SK-N-SH treated with all-trans-retinoic acid at 6 μM for 48 hours (cell line): ENCODE data around the gene KIN.

Experiments used
- ATAC-seq: fragments of 200-7000 bp; cut with Tn5 transposase; 3 replicates; pipeline ENCODE4 v1.9.1; 2020; ENCODE audit warnings: mild to moderate bottlenecking, moderate library complexity
- ARNTL ChIP-seq: fragments of 450-650 bp; formaldehyde crosslinking; IDR thresholded peaks from 2 replicates; pipeline ENCODE4 v1.5.0; 2020; ENCODE audit warnings: low read depth, mild to moderate bottlenecking, moderate library complexity, borderline replicate concordance
- BACH2 ChIP-seq: fragments of 250-450 bp; sonication (Bioruptor Pico); IDR thresholded peaks from 2 replicates; pipeline ENCODE4 v1.9.0; 2021; ENCODE audit warnings: mild to moderate bottlenecking, borderline replicate concordance
- CSDC2 ChIP-seq: fragments of 250-450 bp; sonication (Bioruptor Pico); IDR thresholded peaks from 2 replicates; pipeline ENCODE4 v1.5.0; 2020; ENCODE audit warnings: mild to moderate bottlenecking, moderate library complexity
- ESRRG ChIP-seq: fragments of 250-450 bp; sonication (Bioruptor Pico); IDR thresholded peaks from 2 replicates; pipeline ENCODE4 v1.6.1; 2021; ENCODE audit warnings: mild to moderate bottlenecking
- GLIS3 ChIP-seq: fragments of 250-450 bp; sonication (Bioruptor Pico); IDR thresholded peaks from 2 replicates; pipeline ENCODE4 v1.5.0; 2020; ENCODE audit warnings: mild to moderate bottlenecking, moderate library complexity
- ISL1 ChIP-seq: fragments of 250-450 bp; sonication (Bioruptor Pico); IDR thresholded peaks from 2 replicates; pipeline ENCODE4 v2.1.2; 2022; ENCODE audit warnings: mild to moderate bottlenecking, moderate library complexity
- OSR1 ChIP-seq: fragments of 250-450 bp; sonication (Bioruptor Pico); IDR thresholded peaks from 2 replicates; pipeline ENCODE4 v1.8.0; 2022; ENCODE audit warnings: moderate library complexity, mild to moderate bottlenecking, inconsistent platforms
- RARB ChIP-seq: fragments of 250-450 bp; sonication (Bioruptor Pico); IDR thresholded peaks from 2 replicates; pipeline ENCODE4 v1.8.0; 2021; ENCODE audit warnings: mild to moderate bottlenecking, moderate library complexity
- SNAI2 ChIP-seq: fragments of 250-450 bp; sonication (Bioruptor Pico); IDR thresholded peaks from 2 replicates; pipeline ENCODE4 v1.5.0; 2020; ENCODE audit warnings: mild to moderate bottlenecking, moderate library complexity
- TCF4 ChIP-seq: fragments of 250-450 bp; sonication (Bioruptor Pico); IDR thresholded peaks from 2 replicates; pipeline ENCODE4 v1.8.0; 2021; ENCODE audit warnings: mild to moderate bottlenecking, moderate library complexity, borderline replicate concordance
- TOX ChIP-seq: fragments of 250-450 bp; sonication (Bioruptor Pico); IDR thresholded peaks from 2 replicates; pipeline ENCODE4 v1.8.0; 2021; ENCODE audit warnings: mild to moderate bottlenecking, moderate library complexity, borderline replicate concordance
- ZC3H10 ChIP-seq: fragments of 250-450 bp; sonication (Bioruptor Pico); IDR thresholded peaks from 2 replicates; pipeline ENCODE4 v1.5.1; 2021; ENCODE audit warnings: mild to moderate bottlenecking, moderate library complexity
- ZFP3 ChIP-seq: fragments of 250-450 bp; sonication (Bioruptor Pico); IDR thresholded peaks from 2 replicates; pipeline ENCODE4 v1.5.0; 2020; ENCODE audit warnings: mild to moderate bottlenecking, moderate library complexity
- ZFP30 ChIP-seq: fragments of 450-650 bp; formaldehyde crosslinking; IDR thresholded peaks from 2 replicates; pipeline ENCODE4 v1.5.0; 2022; ENCODE audit warnings: mild to moderate bottlenecking, moderate library complexity
- ZNF565 ChIP-seq: fragments of 450-650 bp; formaldehyde crosslinking; conservative IDR thresholded peaks from 2 replicates; pipeline ENCODE4 v1.5.0; 2020; ENCODE audit warnings: low read depth, mild to moderate bottlenecking, moderate library complexity
- ZNF70 ChIP-seq: fragments of 450-650 bp; formaldehyde crosslinking; IDR thresholded peaks from 2 replicates; pipeline ENCODE4 v1.5.0; 2020; ENCODE audit warnings: mild to moderate bottlenecking, moderate library complexity
- ZNF8 ChIP-seq: fragments of 450-650 bp; formaldehyde crosslinking; IDR thresholded peaks from 2 replicates; pipeline ENCODE4 v1.5.0; 2020; ENCODE audit warnings: mild to moderate bottlenecking, moderate library complexity
- TF ChIP-seq, protein P1 (sequence below): fragments of 250-450 bp; sonication (Bioruptor Pico); IDR thresholded peaks from 2 replicates; pipeline ENCODE4 v1.5.1; 2021; ENCODE audit warnings: mild to moderate bottlenecking, moderate library complexity
- TF ChIP-seq, protein P2 (sequence below): fragments of 250-450 bp; sonication (Bioruptor Pico); IDR thresholded peaks from 2 replicates; pipeline ENCODE4 v1.5.1; 2020; ENCODE audit warnings: low read depth, mild to moderate bottlenecking, moderate library complexity
- TF ChIP-seq, protein P3 (sequence below): fragments of 250-450 bp; sonication (Bioruptor Pico); IDR thresholded peaks from 2 replicates; pipeline ENCODE4 v1.8.0; 2021; ENCODE audit warnings: low read depth, mild to moderate bottlenecking, moderate library complexity, borderline replicate concordance
- TF ChIP-seq, protein P4 (sequence below): fragments of 250-450 bp; sonication (Bioruptor Pico); IDR thresholded peaks from 2 replicates; pipeline ENCODE4 v1.8.0; 2020; ENCODE audit warnings: mild to moderate bottlenecking, moderate library complexity, borderline replicate concordance

The KIN gene

DNA sequence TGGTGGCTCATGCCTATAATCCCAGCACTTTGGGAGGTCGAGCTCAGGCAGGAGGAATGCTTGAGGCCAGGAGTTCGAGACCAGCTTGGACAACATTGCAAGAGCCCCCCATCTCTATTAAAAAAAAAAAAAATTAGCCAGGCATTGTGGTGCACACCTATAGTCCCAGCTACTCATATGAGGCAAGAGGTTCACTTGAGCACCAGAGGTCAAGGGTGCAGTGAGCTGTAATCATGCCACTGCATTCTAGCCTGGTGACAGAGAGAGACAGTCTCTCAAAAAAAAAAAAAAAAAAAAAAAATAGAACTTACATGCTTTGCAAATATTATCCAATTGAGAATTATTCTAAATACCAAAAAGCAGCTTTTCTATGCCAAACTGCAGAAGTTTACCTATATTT lies 11.0 kb downstream of the KIN start:
- TF ChIP-seq ZNF70, result no peak
- no peak for TF ChIP-seq RARB (CRISPR knock-in tag)
- TF ChIP-seq ISL1 (CRISPR knock-in tag), result no peak
- no peak for TF ChIP-seq TCF4 (CRISPR knock-in tag)
- no peak for TF ChIP-seq CSDC2 (CRISPR knock-in tag)
- TF ChIP-seq ZFP3 (CRISPR knock-in tag), result no peak
- no peak for TF ChIP-seq GLIS3
- TF ChIP-seq, protein P1, sequence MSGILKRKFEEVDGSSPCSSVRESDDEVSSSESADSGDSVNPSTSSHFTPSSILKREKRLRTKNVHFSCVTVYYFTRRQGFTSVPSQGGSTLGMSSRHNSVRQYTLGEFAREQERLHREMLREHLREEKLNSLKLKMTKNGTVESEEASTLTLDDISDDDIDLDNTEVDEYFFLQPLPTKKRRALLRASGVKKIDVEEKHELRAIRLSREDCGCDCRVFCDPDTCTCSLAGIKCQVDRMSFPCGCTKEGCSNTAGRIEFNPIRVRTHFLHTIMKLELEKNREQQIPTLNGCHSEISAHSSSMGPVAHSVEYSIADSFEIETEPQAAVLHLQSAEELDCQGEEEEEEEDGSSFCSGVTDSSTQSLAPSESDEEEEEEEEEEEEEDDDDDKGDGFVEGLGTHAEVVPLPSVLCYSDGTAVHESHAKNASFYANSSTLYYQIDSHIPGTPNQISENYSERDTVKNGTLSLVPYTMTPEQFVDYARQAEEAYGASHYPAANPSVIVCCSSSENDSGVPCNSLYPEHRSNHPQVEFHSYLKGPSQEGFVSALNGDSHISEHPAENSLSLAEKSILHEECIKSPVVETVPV, result no peak
- TF ChIP-seq, protein P2, sequence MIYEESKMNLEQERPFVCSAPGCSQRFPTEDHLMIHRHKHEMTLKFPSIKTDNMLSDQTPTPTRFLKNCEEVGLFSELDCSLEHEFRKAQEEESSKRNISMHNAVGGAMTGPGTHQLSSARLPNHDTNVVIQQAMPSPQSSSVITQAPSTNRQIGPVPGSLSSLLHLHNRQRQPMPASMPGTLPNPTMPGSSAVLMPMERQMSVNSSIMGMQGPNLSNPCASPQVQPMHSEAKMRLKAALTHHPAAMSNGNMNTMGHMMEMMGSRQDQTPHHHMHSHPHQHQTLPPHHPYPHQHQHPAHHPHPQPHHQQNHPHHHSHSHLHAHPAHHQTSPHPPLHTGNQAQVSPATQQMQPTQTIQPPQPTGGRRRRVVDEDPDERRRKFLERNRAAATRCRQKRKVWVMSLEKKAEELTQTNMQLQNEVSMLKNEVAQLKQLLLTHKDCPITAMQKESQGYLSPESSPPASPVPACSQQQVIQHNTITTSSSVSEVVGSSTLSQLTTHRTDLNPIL, result no peak
- TF ChIP-seq ESRRG, result no peak
- no peak for TF ChIP-seq BACH2 (CRISPR knock-in tag)
- TF ChIP-seq, all 23 proteins: peak for 0
- no peak for ATAC-seq

DNA sequence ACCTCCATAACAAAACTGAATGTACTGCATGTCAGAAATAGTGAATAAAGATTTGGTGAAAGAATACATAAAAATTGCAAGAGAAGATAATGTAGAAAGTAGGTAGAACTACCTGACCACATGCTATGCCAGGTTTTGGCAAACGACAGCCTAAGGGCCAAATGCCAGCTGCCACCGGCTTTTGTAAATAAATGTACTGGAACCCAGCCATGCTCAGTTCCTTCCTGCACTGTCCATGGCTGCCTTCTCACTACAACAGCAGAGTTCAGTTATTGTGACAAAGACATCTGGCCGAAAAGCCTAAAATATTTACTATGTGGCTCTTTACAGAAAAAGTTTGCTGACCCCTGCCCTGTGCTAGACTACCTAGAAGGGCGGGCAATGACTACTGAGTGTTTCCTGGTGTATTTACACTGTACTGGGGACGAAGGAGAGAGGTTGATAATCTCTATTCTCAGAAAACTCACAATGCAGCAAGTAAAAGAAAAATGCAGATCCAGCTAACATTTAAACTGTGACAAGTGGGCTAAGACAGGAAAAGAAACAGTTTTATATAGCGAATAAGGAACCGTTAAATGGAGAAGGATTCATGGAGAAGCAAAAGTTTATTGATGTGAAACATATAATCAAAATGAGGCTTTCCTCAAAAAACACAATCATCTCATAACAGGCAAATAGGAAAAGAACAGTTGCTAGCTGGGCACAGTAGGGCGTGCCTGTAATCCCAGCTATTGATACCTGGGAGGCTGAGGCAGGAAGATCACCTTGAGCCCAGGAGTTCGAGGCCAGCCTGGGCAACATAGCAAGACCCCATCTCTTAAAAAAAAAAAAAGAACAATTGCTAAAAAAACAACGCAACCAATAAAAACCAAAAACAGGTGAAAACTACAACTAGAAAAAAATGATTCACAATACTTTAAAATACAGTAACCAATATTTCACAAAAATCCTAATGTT lies 13.7 kb downstream of the KIN start:
- no peak for ATAC-seq
- no peak for TF ChIP-seq TOX (CRISPR knock-in tag)
- TF ChIP-seq, protein P2, result no peak
- no peak for TF ChIP-seq ARNTL (CRISPR knock-in tag)
- no peak for TF ChIP-seq RARB (CRISPR knock-in tag)
- no peak for TF ChIP-seq ZFP30 (CRISPR knock-in tag)
- TF ChIP-seq ZFP3 (CRISPR knock-in tag), result no peak
- TF ChIP-seq ZNF565, result no peak
- TF ChIP-seq CSDC2 (CRISPR knock-in tag), result no peak
- no peak for TF ChIP-seq ZNF8

DNA sequence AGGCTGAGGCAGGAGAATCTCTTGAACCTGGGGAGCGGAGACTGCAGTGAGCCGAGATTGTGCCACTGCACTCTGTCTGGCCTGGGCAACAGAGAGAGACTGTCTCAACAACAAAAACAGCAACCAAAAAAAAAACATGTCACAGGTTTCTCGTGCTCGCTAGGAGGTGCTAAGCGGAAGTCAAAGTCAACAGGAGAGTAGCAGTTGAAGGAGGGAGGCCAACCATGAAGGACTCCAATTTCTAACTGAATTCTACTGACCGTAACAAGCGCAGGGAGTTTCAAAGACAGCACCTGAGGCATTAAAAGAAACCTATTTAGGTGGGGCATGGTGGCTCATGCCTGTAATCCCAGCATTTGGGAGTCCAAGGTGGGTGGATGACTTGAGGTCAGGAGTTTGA lies 19.4 kb downstream of the KIN start:
- no peak for ATAC-seq
- TF ChIP-seq ZFP3 (CRISPR knock-in tag) (no peak), ZC3H10 (no peak), BACH2 (CRISPR knock-in tag) (no peak), CSDC2 (CRISPR knock-in tag) (no peak), ESRRG (no peak), ZFP30 (CRISPR knock-in tag) (no peak), OSR1 (CRISPR knock-in tag) (no peak), ZNF70 (no peak), GLIS3 (no peak)
- TF ChIP-seq, protein P3, sequence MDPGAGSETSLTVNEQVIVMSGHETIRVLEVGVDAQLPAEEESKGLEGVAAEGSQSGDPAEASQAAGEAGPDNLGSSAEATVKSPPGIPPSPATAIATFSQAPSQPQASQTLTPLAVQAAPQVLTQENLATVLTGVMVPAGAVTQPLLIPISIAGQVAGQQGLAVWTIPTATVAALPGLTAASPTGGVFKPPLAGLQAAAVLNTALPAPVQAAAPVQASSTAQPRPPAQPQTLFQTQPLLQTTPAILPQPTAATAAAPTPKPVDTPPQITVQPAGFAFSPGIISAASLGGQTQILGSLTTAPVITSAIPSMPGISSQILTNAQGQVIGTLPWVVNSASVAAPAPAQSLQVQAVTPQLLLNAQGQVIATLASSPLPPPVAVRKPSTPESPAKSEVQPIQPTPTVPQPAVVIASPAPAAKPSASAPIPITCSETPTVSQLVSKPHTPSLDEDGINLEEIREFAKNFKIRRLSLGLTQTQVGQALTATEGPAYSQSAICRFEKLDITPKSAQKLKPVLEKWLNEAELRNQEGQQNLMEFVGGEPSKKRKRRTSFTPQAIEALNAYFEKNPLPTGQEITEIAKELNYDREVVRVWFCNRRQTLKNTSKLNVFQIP, result no peak

DNA sequence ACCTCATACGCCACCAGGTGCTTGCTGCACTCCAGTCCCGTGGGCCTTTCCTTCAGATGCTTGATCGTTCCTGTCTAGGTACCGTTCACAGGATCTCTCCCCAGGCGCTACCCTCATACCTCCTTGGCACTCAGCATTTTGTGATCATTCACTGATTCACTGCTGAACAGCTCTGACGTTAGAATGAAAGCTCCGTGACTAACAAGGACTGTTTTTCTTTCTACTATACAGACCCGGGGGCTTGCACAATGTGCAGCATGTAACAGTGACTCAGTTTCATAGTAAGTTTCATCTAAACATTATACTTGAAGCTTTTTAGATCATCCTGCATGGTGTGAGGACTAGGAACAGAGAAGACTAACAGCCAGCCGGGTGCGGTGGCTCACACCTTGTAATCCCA lies 20.6 kb downstream of the KIN start:
- ATAC-seq, result no peak
- no peak for TF ChIP-seq GLIS3
- TF ChIP-seq TOX (CRISPR knock-in tag), result no peak
- no peak for TF ChIP-seq OSR1 (CRISPR knock-in tag)
- no peak for TF ChIP-seq BACH2 (CRISPR knock-in tag)
- no peak for TF ChIP-seq CSDC2 (CRISPR knock-in tag)
- TF ChIP-seq, protein P3, result no peak
- no peak for TF ChIP-seq ZC3H10
- TF ChIP-seq ISL1 (CRISPR knock-in tag), result no peak
- no peak for TF ChIP-seq ZNF8
- TF ChIP-seq ESRRG, result no peak
- TF ChIP-seq ZNF70, result no peak
- TF ChIP-seq, protein P4, sequence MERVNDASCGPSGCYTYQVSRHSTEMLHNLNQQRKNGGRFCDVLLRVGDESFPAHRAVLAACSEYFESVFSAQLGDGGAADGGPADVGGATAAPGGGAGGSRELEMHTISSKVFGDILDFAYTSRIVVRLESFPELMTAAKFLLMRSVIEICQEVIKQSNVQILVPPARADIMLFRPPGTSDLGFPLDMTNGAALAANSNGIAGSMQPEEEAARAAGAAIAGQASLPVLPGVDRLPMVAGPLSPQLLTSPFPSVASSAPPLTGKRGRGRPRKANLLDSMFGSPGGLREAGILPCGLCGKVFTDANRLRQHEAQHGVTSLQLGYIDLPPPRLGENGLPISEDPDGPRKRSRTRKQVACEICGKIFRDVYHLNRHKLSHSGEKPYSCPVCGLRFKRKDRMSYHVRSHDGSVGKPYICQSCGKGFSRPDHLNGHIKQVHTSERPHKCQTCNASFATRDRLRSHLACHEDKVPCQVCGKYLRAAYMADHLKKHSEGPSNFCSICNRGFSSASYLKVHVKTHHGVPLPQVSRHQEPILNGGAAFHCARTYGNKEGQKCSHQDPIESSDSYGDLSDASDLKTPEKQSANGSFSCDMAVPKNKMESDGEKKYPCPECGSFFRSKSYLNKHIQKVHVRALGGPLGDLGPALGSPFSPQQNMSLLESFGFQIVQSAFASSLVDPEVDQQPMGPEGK, result no peak
- TF ChIP-seq SNAI2 (CRISPR knock-in tag), result no peak
- TF ChIP-seq ZNF565, result no peak
